HG03354 (cell line): ENCODE data around the gene RB1.

Experiments used
- ATAC-seq: cut with Tn5 transposase; IDR thresholded peaks from one replicate; pipeline ENCODE4 v1.9.1; 2021; ENCODE audit warnings: mild to moderate bottlenecking; ENCODE audit not compliant: unreplicated experiment, poor library complexity, severe bottlenecking

RB1 gene

GRCh38 chr13:48506092-48506701 lies 202.6 kb downstream of the RB1 start:
- ATAC-seq = peak; percentile 30

- ATAC-seq = no peak
Measured at GRCh38 chr13:48507021-48507420, 203.5 kb downstream of the RB1 start.

GRCh38 chr13:48508011-48508410 lies 204.5 kb downstream of the RB1 start:
- ATAC-seq = no peak

- ATAC-seq = no peak
Measured at GRCh38 chr13:48510698-48511097, 207.1 kb downstream of the RB1 start.

GRCh38 chr13:48511621-48512230 lies 208.2 kb downstream of the RB1 start:
- no peak for ATAC-seq

- no peak for ATAC-seq
Measured at GRCh38 chr13:48514793-48515192, 211.2 kb downstream of the RB1 start.

- no peak for ATAC-seq
Measured at GRCh38 chr13:48515732-48516131, 212.2 kb downstream of the RB1 start.

- no peak for ATAC-seq
Measured at GRCh38 chr13:48518083-48518482, 214.5 kb downstream of the RB1 start.

GRCh38 chr13:48526286-48526685 lies 222.7 kb downstream of the RB1 start:
- no peak for ATAC-seq

GRCh38 chr13:48527955-48528354 lies 224.4 kb downstream of the RB1 start:
- ATAC-seq = no peak

GRCh38 chr13:48528720-48529119 lies 225.2 kb downstream of the RB1 start:
- ATAC-seq = no peak

- ATAC-seq = no peak
Measured at GRCh38 chr13:48530833-48531232, 227.3 kb downstream of the RB1 start.
